HG03571 (cell line): Measurements from ENCODE around the gene IQCH.

Source experiments
- ATAC-seq: cut with Tn5 transposase; IDR thresholded peaks from one replicate; pipeline ENCODE4 v1.9.1; 2021; ENCODE audit not compliant: unreplicated experiment

Gene IQCH

DNA sequence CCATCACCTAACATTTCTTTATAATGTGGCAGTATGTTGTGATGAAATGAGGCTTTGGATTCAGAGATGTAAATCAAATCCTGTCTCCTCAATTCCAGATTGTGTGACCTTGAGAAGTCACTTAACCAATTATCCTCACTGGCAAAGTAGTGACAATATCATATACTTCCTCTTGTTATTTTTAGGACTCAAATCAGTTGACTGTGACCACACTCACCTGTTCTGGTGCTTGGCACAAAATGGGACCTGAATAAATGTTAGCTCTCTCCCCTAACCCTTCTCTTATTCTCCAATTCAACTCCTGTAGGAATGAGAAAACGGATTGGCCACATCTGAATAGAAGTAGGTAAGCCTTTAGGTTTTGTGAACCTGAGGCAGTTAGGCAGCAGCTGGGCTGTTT, 42.1 kb downstream of the IQCH start:
- ATAC-seq = no peak

DNA sequence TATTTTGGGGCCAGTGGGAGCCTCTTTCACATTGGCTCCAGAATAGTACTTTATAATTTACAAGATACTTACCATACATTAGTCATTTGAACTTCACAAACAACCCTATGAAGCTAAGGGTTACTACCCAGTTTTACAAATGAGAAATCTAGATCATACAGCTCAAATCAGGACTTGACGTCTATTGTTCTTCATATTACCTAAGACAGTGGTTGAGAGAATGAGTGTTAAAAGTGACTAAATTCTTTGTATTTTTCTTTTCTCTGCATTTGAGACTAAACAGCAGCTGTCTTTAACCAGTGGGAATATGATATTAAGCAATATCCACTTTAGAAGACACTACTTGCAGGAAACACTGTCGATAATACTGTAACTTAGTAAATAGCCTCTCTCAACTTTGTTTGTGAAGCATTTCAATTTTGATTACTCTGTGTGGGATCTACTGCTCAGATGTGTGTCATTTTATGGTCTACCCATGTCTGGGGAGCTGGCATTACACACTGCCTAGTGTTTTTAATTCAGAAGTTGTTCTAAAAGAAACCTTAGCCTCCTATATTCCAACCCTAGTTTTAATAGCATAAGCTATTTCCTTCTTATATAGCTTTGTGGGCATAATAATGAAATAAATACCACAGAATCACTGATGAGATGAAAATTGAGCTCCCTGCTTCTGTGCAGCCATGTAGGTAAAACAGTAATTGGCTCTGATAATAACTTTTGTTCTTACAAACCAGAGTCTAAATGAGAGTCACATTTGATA, 45.9 kb downstream of the IQCH start:
- ATAC-seq = no peak

DNA sequence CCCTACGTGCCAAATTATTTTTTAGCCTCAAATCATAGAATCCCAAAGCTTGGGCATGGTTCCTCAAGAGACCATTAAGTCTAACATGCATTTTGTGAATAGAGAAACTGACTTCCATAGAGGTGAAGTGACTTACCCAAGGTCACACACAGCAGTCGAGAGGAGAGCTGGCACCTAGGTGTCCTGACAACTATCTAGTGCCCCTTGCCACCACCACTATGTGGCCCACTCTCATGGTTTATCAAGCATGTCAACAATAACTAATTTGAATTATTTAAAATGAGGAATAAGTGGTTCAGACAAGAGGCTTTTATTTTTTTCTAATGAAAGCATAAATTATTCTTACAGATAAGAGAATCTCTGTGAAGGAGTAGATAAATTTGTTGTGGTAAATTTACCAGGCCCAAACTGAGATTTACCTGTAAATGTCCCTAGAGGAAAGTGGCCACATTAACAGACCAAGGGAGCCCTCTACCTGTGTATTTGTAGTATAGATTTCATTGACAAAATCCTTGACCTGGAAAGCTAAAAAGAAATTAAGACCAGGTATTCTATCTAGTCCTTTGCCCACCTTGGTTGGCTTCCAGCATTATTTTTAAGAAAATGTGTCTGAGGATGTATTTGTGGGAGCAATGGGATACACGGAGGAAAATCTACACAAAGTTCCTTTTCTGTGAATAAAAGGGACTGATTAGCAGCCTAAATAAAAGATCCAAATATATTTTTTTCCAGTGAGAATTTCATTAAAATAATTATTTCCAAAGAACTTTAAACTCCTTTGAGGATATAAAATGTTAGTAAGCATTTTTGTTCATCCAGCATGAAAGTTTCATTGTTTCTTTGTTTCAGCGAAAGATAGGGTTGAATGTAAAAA, 49.1 kb downstream of the IQCH start:
- ATAC-seq = no peak

DNA sequence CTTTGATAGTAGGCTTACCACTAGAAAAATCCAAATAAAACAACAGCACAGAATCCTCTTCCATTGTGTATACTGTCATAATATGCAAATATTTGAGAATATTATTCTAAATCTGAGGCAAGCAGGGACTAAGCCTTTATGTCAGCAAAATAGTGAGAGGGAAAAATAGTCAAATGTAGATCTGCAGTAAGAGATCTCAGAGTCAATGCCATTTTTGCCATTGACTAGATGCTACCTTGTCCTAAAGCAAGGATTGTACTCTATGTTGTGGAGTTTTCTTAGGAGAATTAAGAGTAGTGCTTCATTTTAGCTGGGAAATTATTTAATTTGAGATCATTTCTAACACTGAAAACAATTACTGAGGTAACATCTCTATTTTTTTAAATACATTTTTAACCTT, 50.2 kb downstream of the IQCH start:
- no peak for ATAC-seq

DNA sequence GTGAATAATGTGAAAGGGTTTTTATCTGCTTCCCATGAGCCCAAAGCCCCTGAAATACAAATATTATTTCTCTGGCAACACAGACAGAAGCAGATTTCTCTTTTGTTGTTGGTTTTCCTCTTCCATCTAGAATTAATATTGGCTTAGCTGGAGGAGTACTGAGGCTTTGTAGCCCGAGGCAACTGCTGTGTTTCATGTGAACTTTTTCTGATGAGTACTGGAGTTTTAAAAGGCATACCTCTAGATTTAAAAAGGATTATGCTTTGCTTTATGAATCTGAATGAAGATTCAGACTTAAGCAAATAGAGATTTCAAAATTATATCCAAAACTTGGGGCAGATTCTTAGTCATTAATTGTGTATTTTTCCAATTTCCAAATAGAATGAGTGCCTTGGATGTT, 50.9 kb downstream of the IQCH start:
- ATAC-seq = no peak

DNA sequence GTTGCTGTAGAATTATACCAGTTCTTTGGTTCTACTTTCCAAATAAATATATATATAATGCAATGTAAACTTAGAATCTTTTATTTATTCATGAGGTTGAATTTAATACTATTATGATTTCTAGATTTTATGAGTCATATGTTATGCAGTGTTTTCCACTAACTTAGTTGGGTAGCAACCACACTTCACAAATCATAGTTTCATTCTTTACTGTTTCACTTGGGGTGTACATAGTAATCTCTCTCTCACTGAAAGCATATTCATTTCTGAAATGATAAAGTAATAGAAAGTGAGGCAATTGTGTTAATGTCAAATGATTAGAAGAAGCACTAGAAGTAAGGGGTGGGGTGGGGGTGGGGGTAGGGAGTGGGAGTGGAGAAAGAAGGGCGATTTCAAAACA, 52.6 kb downstream of the IQCH start:
- ATAC-seq = no peak

DNA sequence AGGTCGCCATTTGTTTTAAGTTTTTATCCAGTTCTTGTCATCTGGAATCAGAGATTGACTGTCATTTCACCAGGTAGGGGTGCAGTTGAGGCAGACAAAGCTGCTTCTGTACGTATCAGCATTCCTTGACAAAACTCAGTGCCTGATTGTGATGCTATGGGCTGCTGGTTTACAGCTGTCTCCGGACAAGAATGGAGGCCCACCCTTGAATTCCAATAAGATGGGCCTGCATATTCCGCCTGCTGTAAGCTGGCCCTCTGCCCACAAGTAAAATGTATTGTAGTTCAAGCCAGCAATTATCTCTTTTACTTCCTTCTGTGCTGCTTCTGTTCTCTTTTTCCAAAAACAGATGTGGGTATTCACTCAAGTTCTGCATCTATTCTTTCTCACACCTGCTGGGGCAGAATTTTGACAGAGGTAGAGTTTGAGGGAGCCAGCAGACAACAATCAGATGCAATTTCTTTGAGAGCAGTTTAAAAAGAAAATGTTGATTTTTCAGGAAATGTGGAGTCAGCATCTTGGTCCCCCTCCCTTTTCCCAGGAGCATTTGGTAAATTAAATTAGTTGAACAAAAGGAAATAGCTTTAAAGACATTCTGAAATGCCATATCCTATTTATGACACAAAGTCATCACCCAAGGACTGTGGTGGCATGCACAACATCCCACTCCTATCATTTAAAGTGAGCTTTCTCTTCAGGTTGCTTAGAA, 53.5 kb downstream of the IQCH start:
- ATAC-seq = no peak

DNA sequence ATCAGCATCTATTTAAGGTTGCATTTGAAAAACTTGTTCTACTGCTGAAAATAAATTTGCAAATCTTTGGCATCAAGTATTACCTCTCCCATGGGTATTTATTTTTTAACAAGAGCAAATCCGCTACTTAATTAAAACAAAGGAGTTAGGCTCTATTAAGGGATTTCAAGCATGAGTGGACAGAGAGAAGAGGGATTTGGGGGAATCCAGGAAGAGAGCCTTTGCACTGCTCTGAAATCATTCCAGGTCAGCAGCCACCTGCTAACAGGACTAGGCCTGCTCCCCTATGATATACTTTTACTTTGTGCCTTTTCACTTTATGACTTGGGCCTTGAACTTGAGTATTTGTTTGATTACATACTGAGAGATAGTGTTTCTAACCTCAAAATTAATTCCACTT, 57.1 kb downstream of the IQCH start:
- ATAC-seq = no peak

DNA sequence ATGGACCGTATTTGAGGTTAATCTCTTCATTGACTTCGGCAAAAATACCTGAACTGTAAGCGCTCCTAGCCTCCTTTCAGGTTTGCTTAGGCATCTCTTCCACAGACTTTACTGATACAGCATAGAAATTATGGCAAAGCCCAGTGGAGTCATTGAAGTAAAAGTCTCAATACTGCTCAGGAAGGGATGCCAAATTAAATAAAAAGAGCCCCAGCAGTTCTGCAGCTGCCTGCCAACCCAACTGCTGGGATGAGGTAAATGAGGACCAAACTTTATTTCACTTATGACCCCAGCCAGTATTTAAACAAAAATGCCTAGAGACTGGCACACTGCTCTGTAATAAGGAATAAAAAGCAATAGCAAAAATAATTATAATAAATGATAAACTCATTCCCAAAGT, 65.4 kb downstream of the IQCH start:
- ATAC-seq = no peak

DNA sequence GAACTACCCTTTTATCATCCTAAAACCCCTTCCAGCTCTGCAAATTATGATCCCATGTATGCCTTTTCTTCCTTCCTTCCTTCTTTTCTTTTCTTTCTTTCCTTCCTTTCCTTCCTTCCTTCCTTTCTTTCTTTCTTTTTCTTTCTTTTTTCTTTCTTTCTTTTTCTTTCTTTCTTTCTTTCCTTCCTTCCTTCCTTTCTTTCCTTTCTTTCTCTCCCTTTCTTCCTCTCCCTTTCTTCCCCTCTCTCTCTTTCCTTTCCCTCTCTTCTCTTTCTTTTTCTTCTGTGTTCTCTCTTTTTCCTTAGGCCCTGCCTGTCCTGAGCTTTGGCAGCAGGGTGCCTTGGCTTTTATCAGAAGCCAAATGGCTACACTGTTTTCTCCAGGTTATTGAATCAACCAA, 66.8 kb downstream of the IQCH start:
- ATAC-seq = no peak

DNA sequence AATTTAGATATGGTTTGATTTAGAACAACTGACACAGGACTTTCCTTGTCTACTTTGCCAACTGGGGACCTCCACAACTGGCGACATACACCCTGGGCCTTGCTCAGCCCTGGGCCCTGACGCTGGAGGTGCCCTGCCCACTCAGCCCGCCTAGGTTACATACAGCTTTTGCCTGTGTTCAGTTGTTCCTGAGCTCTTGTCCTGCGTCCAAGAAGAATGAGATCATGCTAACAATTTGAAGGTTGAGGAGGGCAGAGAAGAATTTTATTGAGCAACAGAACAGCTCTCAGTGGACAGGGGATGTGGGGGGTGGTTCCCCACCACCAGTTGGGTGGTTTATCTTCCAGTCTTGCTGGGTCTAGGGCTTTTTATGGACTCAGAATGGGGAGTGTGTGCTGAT, 67.9 kb downstream of the IQCH start:
- ATAC-seq = no peak

DNA sequence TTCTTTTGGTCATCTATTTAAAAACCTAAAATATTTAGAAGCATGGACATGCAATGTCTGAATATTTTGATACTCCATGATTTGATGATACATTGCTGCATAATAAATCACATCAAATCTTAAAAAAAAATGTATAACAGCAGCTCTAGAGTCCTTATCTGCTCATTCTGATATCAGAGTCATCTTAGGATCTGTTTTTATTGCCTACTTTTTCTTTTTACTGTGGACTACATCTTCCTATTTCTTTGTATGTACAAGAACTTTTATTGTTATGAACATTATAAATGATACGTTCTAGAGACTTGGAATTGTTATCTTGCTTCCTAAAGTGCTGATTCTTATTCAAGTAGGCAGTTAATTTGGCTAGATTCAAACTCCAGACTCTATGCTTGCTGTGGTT, 72.7 kb downstream of the IQCH start:
- no peak for ATAC-seq

DNA sequence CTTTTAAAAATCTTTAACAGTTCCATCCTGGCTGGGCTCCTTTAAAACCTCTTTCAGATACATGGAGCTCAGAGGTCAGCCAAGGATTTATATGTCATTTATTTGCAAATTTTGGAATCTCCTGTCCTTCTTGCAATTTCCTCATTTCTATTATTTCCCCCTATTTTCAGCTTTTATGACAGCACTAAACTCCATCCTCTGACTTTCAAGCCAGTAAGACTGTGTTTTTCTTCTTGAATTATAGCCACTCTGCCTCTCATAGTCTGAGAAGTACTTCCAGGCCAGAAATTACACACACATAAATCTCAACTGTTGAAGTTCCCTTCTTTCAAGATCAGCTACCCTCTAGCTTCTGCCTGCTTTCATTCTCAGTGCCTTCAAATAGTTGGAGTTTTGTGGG, 73.2 kb downstream of the IQCH start:
- no peak for ATAC-seq

DNA sequence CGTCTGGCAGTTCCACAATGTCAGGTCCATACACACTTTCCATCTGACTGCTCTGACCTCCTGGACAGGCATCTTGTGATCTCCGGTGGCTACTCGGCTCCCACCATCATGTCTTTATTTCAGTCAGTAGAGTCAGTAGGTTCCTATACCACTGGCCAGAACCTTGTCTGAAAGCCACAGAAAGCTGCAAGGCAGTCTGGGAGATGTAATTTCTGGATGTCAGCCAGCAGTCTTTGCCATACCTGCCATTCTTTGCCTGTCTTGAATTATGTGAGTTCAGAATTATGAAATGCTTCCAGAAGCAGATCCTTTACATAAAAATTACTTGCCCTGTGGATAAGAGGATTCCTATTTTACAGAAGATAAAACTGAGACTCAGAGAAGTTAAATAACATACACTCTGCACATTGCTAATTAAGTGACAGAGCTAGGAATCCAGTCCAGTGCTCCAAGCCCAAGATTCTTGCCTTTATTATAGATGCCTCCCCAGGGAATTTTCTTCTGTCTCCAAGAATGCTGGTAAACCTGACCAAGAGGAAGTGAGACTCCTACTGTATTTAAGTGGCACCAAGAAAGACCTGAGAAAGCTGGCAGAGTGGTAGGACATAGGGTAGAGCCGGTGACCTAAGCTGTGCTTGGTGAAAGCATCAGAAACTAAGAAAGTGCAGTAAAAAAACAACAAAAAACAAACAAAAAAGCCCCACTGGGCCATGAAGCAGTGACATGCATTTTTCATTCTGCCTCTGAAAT, 75.6 kb downstream of the IQCH start:
- ATAC-seq = no peak

DNA sequence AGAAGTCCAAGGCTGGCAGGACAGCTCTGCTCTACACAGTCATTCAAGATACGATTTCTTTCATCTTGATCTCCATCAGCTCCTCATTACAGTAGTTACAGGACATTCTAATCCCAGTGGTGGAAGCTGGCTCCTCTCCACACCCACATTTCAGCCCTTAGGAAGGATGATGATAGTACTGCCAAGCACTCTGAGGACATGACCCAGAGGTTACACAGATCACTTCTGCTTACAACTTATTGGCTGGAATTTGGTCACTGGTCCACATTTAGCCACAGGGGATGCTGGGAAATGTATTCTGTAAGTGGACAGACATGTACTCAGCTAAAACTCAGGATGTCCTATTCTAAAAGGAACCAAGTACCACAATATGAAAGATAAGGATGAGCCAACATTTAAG, 77.1 kb downstream of the IQCH start:
- ATAC-seq = no peak

DNA sequence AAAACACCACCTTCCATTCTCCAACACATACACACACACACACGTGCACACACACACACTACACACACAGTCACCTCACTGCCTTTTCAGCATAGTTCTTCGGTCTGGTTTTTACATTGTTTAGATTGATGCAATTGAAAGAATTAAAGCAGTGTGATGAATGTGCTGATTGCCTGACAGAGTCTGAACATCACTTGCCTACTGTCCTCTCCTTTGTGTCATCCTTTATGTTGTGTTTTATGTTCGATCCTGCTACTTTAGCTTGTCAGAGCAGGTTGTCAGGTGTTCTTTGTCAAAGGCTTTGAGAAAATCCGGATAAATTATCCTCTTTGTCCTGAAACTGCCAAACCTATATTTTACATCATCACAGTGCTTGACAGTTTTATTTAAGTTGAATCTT, 80.4 kb downstream of the IQCH start:
- ATAC-seq = no peak

DNA sequence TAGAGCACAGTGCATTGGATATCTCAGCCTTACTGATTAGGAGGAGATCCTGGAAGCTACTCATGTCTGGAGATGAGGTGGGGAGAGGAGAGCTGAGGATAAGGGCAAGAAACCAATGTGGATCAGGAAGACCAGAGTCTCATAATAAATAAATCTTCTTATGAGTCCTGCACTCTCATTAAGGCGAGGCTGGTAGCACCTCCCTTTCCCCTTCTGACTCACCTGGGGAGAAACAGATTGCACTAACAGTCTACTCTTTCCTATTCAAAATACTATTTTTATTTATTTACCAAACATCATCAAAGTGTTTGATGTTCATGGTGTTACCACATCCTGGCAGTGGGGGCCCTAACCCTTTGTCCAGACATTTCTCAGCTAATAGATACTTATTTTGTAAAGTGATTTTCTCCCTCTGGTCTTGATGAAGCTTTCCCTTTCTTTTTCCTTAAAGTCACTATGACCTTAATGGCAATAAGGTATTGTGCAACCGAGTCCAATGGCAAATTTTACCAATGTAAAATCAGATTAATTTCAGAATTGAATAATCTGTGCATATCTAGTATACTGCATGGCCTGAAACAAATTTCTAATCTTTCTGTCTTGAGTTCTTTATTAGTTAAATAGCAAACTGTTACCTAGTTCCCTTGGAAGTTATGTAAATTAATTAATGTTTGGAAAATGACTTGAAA, 81.1 kb downstream of the IQCH start:
- no peak for ATAC-seq

DNA sequence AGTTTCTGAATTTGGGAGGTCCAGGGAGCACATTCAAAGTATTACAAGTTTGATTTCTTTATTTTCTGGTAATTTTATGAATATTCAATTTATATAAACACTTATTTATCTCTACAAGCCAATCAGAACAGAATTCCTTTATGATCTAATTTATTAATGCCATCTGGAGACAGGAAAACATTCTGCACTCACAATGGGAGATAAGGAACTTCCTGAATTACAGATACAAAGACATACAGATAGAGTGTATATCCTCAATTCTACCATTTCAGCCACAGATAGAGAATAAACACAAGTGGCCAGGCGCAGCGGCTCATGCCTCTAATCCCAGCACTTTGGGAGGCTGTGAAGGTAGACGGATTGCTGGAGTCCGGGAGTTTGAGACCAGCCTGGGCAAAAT, 86.0 kb downstream of the IQCH start:
- ATAC-seq = no peak

DNA sequence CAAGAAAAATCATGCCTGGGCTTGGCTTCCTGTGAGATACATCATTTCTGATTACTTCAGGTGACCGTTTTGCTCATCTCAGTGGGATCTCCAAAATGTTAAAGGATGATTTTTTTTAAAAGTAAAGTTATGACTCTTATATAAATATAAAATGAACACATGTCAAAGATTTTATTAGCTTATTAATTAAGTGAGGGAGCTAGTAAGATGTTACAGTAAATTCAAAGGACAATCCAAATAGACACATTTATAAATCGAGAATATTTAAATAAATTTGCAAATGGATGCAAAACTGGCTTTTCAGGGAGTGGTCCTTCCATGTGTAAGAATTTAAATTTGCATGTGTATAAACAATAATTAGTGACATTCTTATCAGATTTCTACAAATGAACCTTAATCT, 87.0 kb downstream of the IQCH start:
- ATAC-seq = no peak

DNA sequence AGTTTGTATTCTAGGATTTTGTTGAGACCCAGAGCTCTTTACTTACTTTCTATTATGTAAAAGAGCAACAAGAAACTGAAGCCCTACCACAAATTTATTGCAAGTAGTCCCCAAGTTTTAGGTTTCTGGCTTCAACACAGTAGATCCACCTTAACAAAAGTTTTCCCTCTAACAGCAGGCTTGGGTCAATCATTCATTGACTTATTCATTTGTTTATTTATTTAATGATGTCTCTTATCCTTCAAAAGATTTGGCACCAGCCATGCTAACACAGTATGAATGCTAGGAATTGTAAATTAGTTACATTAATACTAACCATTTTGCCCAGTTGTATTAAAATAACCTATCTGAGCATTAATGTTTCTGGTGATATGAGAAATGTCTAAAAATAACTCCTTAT, 88.6 kb downstream of the IQCH start:
- ATAC-seq = no peak

DNA sequence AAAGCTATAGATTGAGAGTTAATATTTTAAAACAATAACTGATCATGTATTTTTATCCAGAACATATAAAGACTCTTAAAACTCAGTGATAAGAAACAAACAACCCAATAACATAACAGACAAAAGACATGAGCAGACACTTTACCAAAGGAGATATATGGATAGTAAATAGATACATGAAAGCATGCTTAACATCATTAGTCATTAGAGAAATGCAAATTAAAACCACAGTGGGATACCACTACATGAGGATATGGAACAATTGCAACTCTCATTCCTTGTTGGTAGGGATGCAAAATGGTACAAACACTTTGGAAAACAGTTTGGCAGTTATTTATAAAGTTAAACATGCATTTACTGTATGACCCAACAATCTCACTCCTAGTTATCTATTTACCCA, 95.0 kb downstream of the IQCH start:
- no peak for ATAC-seq
